HepG2 (cell line): Measurements from ENCODE around the gene ALKBH5. TPM values are rescaled to one million over a fixed set of nuclear protein-coding genes. Genes with fewer than 3 reads are reported as not detected.

Experiments used
- ARNT2 ChIP-seq: sonication (generic); formaldehyde crosslinking; IDR thresholded peaks from 2 replicates; pipeline ENCODE4 v1.8.0; 2022; ENCODE audit warnings: mild to moderate bottlenecking, low read depth, missing genetic modification reagents, moderate library complexity
- ATF7 ChIP-seq, 2 experiments: fragments of 450-650 bp in 1 of 2; sonication (generic) in 1 of 2; formaldehyde crosslinking in 1 of 2; IDR thresholded peaks; 2 replicates each; pipeline versions ENCODE4 v1.4.0 to v1.6.1; 2016 to 2020; ENCODE audit warnings: antibody characterized with exemption in 1 of 2, mild to moderate bottlenecking in 1 of 2, missing genetic modification reagents in 1 of 2
- ATRX ChIP-seq: sonication (generic); formaldehyde crosslinking; IDR thresholded peaks from 2 replicates; pipeline ENCODE4 v1.4.0; 2020; ENCODE audit warnings: missing genetic modification reagents, borderline replicate concordance
- CREB1 ChIP-seq, 2 experiments: fragments of 450-650 bp in 1 of 2; IDR thresholded peaks; 2 replicates each; pipeline ENCODE4 v1.6.1; 2016 to 2017; ENCODE audit warnings: control low read depth in 1 of 2, mild to moderate bottlenecking in 1 of 2, missing compliant biosample characterization in 1 of 2, missing genetic modification characterization in 1 of 2
- HNRNPH1 ChIP-seq: fragments of 200-400 bp; formaldehyde crosslinking; optimal IDR thresholded peaks from 2 replicates; pipeline ENCODE3; 2017; ENCODE audit warnings: mild to moderate bottlenecking, low read depth, low read length
- MXI1 ChIP-seq: IDR thresholded peaks from 3 replicates; pipeline ENCODE4 v1.6.1; 2012; ENCODE audit warnings: low read depth, low read length, inconsistent platforms, borderline replicate concordance
- RARA ChIP-seq: IDR thresholded peaks from 2 replicates; pipeline ENCODE4 v1.6.1; 2016; ENCODE audit warnings: missing genetic modification reagents, missing compliant biosample characterization
- SAFB2 ChIP-seq: sonication (generic); formaldehyde crosslinking; IDR thresholded peaks from 2 replicates; pipeline ENCODE4 v1.5.1; 2020; ENCODE audit warnings: missing genetic modification reagents, low read depth, mild to moderate bottlenecking, borderline replicate concordance
- SMYD3 ChIP-seq: sonication (generic); formaldehyde crosslinking; IDR thresholded peaks from 2 replicates; pipeline ENCODE4 v1.8.1; 2023; ENCODE audit warnings: mild to moderate bottlenecking, missing genetic modification reagents
- SP140L ChIP-seq: sonication (generic); formaldehyde crosslinking; IDR thresholded peaks from 2 replicates; pipeline ENCODE4 v1.4.0; 2020; ENCODE audit warnings: missing genetic modification reagents, borderline replicate concordance
- TBX3 ChIP-seq: fragments of 450-650 bp; IDR thresholded peaks from 2 replicates; pipeline ENCODE4 v1.6.1; 2017; ENCODE audit warnings: antibody characterized with exemption, mild to moderate bottlenecking, inconsistent platforms, borderline replicate concordance
- TGIF2 ChIP-seq: IDR thresholded peaks from 2 replicates; pipeline ENCODE4 v1.6.1; 2016; ENCODE audit warnings: control low read depth, missing compliant biosample characterization
- THAP9 ChIP-seq: sonication (generic); formaldehyde crosslinking; IDR thresholded peaks from 2 replicates; pipeline ENCODE4; 2020; ENCODE audit warnings: missing genetic modification reagents, mild to moderate bottlenecking, borderline replicate concordance
- ZC3H13 ChIP-seq: sonication (generic); formaldehyde crosslinking; IDR thresholded peaks from 2 replicates; pipeline ENCODE4 v1.8.1; 2023; ENCODE audit warnings: mild to moderate bottlenecking, missing genetic modification reagents, moderate library complexity
- ZFP36L2 ChIP-seq: sonication (generic); formaldehyde crosslinking; IDR thresholded peaks from 2 replicates; pipeline ENCODE4 v1.4.0; 2020; ENCODE audit warnings: missing genetic modification reagents
- ZNF34 ChIP-seq: sonication (generic); formaldehyde crosslinking; IDR thresholded peaks from 2 replicates; pipeline ENCODE4 v1.4.0; 2020; ENCODE audit warnings: mild to moderate bottlenecking, missing genetic modification reagents, borderline replicate concordance
- ZNF780A ChIP-seq: sonication (generic); formaldehyde crosslinking; IDR thresholded peaks from 2 replicates; pipeline ENCODE4 v1.8.0; 2022; ENCODE audit warnings: mild to moderate bottlenecking, missing genetic modification reagents, moderate library complexity
- ZNF788 ChIP-seq: sonication (generic); formaldehyde crosslinking; IDR thresholded peaks from 2 replicates; pipeline ENCODE4 v1.5.0; 2020; ENCODE audit warnings: mild to moderate bottlenecking, missing genetic modification reagents, borderline replicate concordance
- polyA plus RNA-seq, 8 experiments: library from polyadenylated mRNA; depleted of rRNA in 3 of 8; stranded (reverse) in 7 of 8; unstranded in 1 of 8; fragments of >200 nt; fragmentation: Illumina TruSeq in 4 of 8; extraction: Trizol in 4 of 8; gene quantifications; 2 replicates each; pipeline versions ENCODE4 v1.2.1 to v1.2.3, GENCODE V29; 2011 to 2016; ENCODE audit warnings: low read depth in 4 of 8, missing spikeins in 1 of 8, mixed read lengths in 1 of 8; ENCODE audit not compliant: insufficient read depth in 1 of 8
- total RNA-seq, 5 experiments: library from RNA; depleted of rRNA; stranded (reverse); fragments of >200 nt; fragmentation: Illumina TruSeq; extraction: Trizol; gene quantifications; 2 replicates each; pipeline ENCODE4 v1.2.3, GENCODE V29; 2016; ENCODE audit warnings: low read depth in 1 of 5
- TF ChIP-seq, protein P1 (sequence below): sonication (generic); formaldehyde crosslinking; IDR thresholded peaks from 2 replicates; pipeline ENCODE4 v1.4.0; 2020; ENCODE audit warnings: missing genetic modification reagents
- TF ChIP-seq, protein P2 (sequence below): IDR thresholded peaks from 2 replicates; pipeline ENCODE4 v1.6.1; 2016; ENCODE audit warnings: control low read depth
- TF ChIP-seq, protein P3 (sequence below): sonication (generic); formaldehyde crosslinking; IDR thresholded peaks from 2 replicates; pipeline ENCODE4 v1.8.1; 2023; ENCODE audit warnings: mild to moderate bottlenecking, inconsistent platforms, moderate library complexity, missing genetic modification reagents, borderline replicate concordance

ALKBH5 gene
- total and polyA plus RNA-seq, 2 of the 13 experiments (the other 11 are each of a cell fraction or from before 2014, with no cell fraction given), result 68.9 to 76.9 TPM

DNA sequence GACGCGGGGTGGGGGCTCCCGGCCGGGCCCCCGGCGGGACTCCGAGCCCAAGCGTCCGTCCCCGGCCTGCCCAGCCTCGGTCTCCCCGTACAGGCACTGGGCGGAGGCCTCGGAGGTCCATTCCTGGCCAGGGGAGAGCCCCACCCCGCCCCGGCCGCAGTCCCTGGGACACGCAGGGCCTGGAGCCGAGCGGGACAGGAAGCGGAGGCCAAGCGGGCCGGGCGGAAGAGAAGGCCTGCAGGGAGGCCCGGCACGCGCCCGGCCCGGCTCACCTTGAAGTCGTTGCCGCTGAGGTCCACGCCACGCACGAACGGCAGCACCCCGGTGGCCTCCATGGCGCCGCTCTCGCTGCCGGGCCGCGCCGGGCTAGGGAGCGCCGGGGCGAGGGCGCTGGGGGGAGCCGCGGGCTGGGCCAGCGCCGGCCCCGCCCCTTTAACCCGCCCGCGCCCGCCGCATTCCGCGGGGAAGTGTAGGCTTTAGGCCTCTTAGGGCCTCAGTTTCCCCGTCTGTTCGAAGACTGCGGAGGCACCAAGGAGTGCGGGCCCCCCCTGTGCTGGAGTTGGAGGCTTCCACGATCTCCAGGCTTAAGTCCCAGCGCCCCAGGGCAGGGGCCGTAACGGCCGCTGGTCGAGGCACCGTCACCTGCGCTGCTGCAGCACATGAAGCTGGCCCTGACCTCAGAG lies 74.9 kb downstream of the ALKBH5 start, which contains the start of gene FLII (continued):
- no peak for TF ChIP-seq THAP9
- TF ChIP-seq ATRX, result no peak
- TF ChIP-seq, protein P1, sequence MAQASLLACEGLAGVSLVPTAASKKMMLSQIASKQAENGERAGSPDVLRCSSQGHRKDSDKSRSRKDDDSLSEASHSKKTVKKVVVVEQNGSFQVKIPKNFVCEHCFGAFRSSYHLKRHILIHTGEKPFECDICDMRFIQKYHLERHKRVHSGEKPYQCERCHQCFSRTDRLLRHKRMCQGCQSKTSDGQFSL (CRISPR knock-in tag), result 0 out of 2 replicates have a peak, but pooled peaks have one; percentile 51
- TF ChIP-seq ZNF788 (CRISPR knock-in tag), result peak; percentile 62; the same call in 1 of the 2 replicates
- TF ChIP-seq, protein P2, sequence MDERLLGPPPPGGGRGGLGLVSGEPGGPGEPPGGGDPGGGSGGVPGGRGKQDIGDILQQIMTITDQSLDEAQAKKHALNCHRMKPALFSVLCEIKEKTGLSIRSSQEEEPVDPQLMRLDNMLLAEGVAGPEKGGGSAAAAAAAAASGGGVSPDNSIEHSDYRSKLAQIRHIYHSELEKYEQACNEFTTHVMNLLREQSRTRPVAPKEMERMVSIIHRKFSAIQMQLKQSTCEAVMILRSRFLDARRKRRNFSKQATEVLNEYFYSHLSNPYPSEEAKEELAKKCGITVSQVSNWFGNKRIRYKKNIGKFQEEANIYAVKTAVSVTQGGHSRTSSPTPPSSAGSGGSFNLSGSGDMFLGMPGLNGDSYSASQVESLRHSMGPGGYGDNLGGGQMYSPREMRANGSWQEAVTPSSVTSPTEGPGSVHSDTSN (CRISPR knock-in tag), result no peak
- TF ChIP-seq, protein P3, sequence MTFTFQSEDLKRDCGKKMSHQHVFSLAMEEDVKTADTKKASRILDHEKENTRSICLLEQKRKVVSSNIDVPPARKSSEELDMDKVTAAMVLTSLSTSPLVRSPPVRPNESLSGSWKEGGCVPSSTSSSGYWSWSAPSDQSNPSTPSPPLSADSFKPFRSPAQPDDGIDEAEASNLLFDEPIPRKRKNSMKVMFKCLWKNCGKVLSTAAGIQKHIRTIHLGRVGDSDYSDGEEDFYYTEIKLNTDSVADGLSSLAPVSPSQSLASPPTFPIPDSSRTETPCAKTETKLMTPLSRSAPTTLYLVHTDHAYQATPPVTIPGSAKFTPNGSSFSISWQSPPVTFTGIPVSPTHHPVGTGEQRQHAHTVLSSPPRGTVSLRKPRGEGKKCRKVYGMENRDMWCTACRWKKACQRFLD (CRISPR knock-in tag), result no peak; the same call in 1 of the 2 replicates
- TF ChIP-seq ARNT2 (CRISPR knock-in tag), result 0 out of 2 replicates have a peak, but pooled peaks have one; percentile 32
- TF ChIP-seq SP140L (CRISPR knock-in tag), result no peak
- 0 out of 2 replicates have a peak, but pooled peaks have one; percentile 22 for TF ChIP-seq SAFB2 (CRISPR knock-in tag)
- no peak for TF ChIP-seq TBX3
- no peak for TF ChIP-seq ZFP36L2 (CRISPR knock-in tag)
- no peak for TF ChIP-seq CREB1 (IDR thresholded peaks at IDR 0.05)
- TF ChIP-seq CREB1 (CRISPR knock-in tag; IDR thresholded peaks at IDR 0.05), result no peak
- TF ChIP-seq ZNF34, result no peak; the same call in 1 of the 2 replicates
- no peak; the same call in 1 of the 2 replicates for TF ChIP-seq SMYD3 (CRISPR knock-in tag)
- TF ChIP-seq TGIF2 (CRISPR knock-in tag), result peak; percentile 13; the same call in 1 of the 2 replicates
- no peak; the same call in 2 of the 3 replicates for TF ChIP-seq MXI1
- no peak for TF ChIP-seq ZNF780A (CRISPR knock-in tag)
- peak; percentile 73 for TF ChIP-seq ZC3H13
- TF ChIP-seq HNRNPH1, result no peak
- no peak for TF ChIP-seq ATF7 (IDR thresholded peaks at IDR 0.05)
- no peak for TF ChIP-seq ATF7 (CRISPR knock-in tag; IDR thresholded peaks at IDR 0.05)
- TF ChIP-seq RARA (CRISPR knock-in tag), result no peak; the same call in 1 of the 2 replicates
